ENCODE measurements around the gene PDK2. TPM values are rescaled to one million over a fixed set of nuclear protein-coding genes. Genes with fewer than 3 reads are reported as not detected.

The PDK2 gene
- total and polyA plus RNA-seq, 9 of the 15 experiments (the other 6 are each of a cell fraction or from before 2014, with no cell fraction given) = 0.03 to 2.5 (median 1.4) TPM

GRCh38 chr17:50148226-50149090 is 53.3 kb downstream of the PDK2 start (continued):
- TF ChIP-seq, protein P1, sequence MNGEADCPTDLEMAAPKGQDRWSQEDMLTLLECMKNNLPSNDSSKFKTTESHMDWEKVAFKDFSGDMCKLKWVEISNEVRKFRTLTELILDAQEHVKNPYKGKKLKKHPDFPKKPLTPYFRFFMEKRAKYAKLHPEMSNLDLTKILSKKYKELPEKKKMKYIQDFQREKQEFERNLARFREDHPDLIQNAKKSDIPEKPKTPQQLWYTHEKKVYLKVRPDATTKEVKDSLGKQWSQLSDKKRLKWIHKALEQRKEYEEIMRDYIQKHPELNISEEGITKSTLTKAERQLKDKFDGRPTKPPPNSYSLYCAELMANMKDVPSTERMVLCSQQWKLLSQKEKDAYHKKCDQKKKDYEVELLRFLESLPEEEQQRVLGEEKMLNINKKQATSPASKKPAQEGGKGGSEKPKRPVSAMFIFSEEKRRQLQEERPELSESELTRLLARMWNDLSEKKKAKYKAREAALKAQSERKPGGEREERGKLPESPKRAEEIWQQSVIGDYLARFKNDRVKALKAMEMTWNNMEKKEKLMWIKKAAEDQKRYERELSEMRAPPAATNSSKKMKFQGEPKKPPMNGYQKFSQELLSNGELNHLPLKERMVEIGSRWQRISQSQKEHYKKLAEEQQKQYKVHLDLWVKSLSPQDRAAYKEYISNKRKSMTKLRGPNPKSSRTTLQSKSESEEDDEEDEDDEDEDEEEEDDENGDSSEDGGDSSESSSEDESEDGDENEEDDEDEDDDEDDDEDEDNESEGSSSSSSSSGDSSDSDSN (IDR thresholded peaks at IDR 0.05; ENCODE audit: borderline replicate concordance in 1 of 2, low read depth in 2 of 2, low read length in 2 of 2) = no peak
- TF ChIP-seq, protein P2, sequence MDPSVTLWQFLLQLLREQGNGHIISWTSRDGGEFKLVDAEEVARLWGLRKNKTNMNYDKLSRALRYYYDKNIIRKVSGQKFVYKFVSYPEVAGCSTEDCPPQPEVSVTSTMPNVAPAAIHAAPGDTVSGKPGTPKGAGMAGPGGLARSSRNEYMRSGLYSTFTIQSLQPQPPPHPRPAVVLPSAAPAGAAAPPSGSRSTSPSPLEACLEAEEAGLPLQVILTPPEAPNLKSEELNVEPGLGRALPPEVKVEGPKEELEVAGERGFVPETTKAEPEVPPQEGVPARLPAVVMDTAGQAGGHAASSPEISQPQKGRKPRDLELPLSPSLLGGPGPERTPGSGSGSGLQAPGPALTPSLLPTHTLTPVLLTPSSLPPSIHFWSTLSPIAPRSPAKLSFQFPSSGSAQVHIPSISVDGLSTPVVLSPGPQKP (CRISPR knock-in tag; IDR thresholded peaks at IDR 0.05) = no peak
- TF ChIP-seq TGIF2 (CRISPR knock-in tag; IDR thresholded peaks at IDR 0.05) (no peak), MYBL2 (IDR thresholded peaks at IDR 0.05; ENCODE audit: low read depth) (no peak), MYBL2 (CRISPR knock-in tag; IDR thresholded peaks at IDR 0.05; ENCODE audit: borderline replicate concordance) (no peak), USF2 (CRISPR knock-in tag; IDR thresholded peaks at IDR 0.05) (peak; percentile 48), YBX1 (IDR thresholded peaks at IDR 0.05) (no peak), E2F5 (CRISPR knock-in tag; IDR thresholded peaks at IDR 0.05) (no peak), ETS1 (conservative IDR thresholded peaks at IDR 0.05; ENCODE audit: control insufficient read depth, low read depth, low read length) (no peak), EP400 (IDR thresholded peaks at IDR 0.05) (peak; percentile 28; the same call in 1 of the 2 replicates), NR2C2 (CRISPR knock-in tag; IDR thresholded peaks at IDR 0.05) (no peak), NR2C2 (tag; IDR thresholded peaks at IDR 0.05) (no peak), MECOM (CRISPR knock-in tag; IDR thresholded peaks at IDR 0.05) (no peak), MCM5 (IDR thresholded peaks at IDR 0.05; ENCODE audit: low read depth) (no peak), TEAD4 (IDR thresholded peaks at IDR 0.05; ENCODE audit: low read length) (peak; percentile 51), TEAD4 (CRISPR knock-in tag; IDR thresholded peaks at IDR 0.05; ENCODE audit: borderline replicate concordance) (no peak)
- TF ChIP-seq, protein P3, sequence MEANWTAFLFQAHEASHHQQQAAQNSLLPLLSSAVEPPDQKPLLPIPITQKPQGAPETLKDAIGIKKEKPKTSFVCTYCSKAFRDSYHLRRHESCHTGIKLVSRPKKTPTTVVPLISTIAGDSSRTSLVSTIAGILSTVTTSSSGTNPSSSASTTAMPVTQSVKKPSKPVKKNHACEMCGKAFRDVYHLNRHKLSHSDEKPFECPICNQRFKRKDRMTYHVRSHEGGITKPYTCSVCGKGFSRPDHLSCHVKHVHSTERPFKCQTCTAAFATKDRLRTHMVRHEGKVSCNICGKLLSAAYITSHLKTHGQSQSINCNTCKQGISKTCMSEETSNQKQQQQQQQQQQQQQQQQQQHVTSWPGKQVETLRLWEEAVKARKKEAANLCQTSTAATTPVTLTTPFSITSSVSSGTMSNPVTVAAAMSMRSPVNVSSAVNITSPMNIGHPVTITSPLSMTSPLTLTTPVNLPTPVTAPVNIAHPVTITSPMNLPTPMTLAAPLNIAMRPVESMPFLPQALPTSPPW (CRISPR knock-in tag; IDR thresholded peaks at IDR 0.05) = peak; percentile 61; the same call in 1 of the 2 replicates

Measured in K562 (cell line).